T-cell (primary cell): ENCODE results near the gene PLCL2. TPM values are rescaled to one million over a fixed set of nuclear protein-coding genes. Genes with fewer than 3 reads are reported as not detected.

ENCODE experiments used
- ATAC-seq, 4 experiments: fragments of 200-7000 bp in 3 of 4; fragments of 150-1000 bp in 1 of 4; cut with Tn5 transposase; replicated peaks in 1 of 4; 1 replicate in 3 of 4; 2 replicates in 1 of 4; pipeline ENCODE4 v1.10.0; 2021; ENCODE audit warnings: moderate library complexity in 3 of 4, mild to moderate bottlenecking in 2 of 4, moderate number of reproducible peaks in 1 of 4
- CTCF ChIA-PET, 2 donors: fragments of 300-600 bp; sonication (Branson Sonifier 250); formaldehyde crosslinking; loops; one replicate each; lab custom pipeline; 2022; ENCODE audit warnings: antibody characterized with exemption in 2 of 2; lab: Charles Lee
- POLR2A ChIA-PET, 2 donors: fragments of 300-600 bp; sonication (Branson Sonifier 250); formaldehyde crosslinking; loops; one replicate each; lab custom pipeline; 2022; ENCODE audit warnings: antibody characterized with exemption in 2 of 2; lab: Charles Lee
- DNase-seq, 35 experiments: peaks; one replicate each; pipeline versions ENCODE4 v3.0.0 to v3.0.0-alpha.2; 2013 to 2023
- H3K27ac ChIP-seq: one replicate; pipeline ENCODE4 v1.5.1; 2013; ENCODE audit warnings: low read length
- H3K27me3 ChIP-seq, 2 experiments: replicated peaks in 1 of 2; 1 replicate in 1 of 2; 2 replicates in 1 of 2; pipeline versions ENCODE4 v1.6.1 to v1.7.0; 2013; ENCODE audit warnings: low read length in 1 of 2, mixed read lengths in 1 of 2; ENCODE audit not compliant: control insufficient read depth in 2 of 2, insufficient read depth in 2 of 2; ENCODE audit errors: extremely low read depth in 1 of 2
- H3K36me3 ChIP-seq, 2 donors: 1 replicate in 1 of 2; 2 replicates in 1 of 2; pipeline versions ENCODE4 v1.6.1 to v1.7.0; 2013; ENCODE audit warnings: low read length in 1 of 2; ENCODE audit not compliant: control insufficient read depth in 2 of 2, insufficient read depth in 1 of 2; ENCODE audit errors: extremely low read depth in 1 of 2
- H3K4me1 ChIP-seq, 2 experiments: 1 replicate in 1 of 2; 2 replicates in 1 of 2; pipeline versions ENCODE4 v1.6.1 to v1.7.0; 2013; ENCODE audit warnings: low read length in 2 of 2, mixed read lengths in 1 of 2; ENCODE audit not compliant: insufficient read depth in 2 of 2, control insufficient read depth in 1 of 2; ENCODE audit errors: extremely low read depth in 1 of 2
- H3K4me3 ChIP-seq, 2 donors: 1 replicate in 1 of 2; 2 replicates in 1 of 2; pipeline versions ENCODE4 v1.5.1 to v1.7.0; 2013; ENCODE audit warnings: mild to moderate bottlenecking in 2 of 2, low read length in 1 of 2, moderate library complexity in 1 of 2; ENCODE audit not compliant: control insufficient read depth in 1 of 2; ENCODE audit errors: extremely low read depth in 1 of 2
- H3K9me3 ChIP-seq: 2 replicates; pipeline ENCODE4 v1.7.0; 2013
- H3K27ac Mint-ChIP-seq, 2 donors: one replicate each; pipeline ENCODE4 v1.8.0; 2020 to 2021; ENCODE audit warnings: mild to moderate bottlenecking in 2 of 2, mixed read lengths in 2 of 2
- H3K27me3 Mint-ChIP-seq, 2 donors: one replicate each; pipeline ENCODE4 v1.8.0; 2021 to 2022; ENCODE audit warnings: mixed read lengths in 2 of 2
- H3K36me3 Mint-ChIP-seq: one replicate; pipeline ENCODE4 v1.8.0; 2021; ENCODE audit warnings: mixed read lengths
- H3K4me1 Mint-ChIP-seq, 3 donors: one replicate each; pipeline ENCODE4 v1.8.0; 2020 to 2022; ENCODE audit warnings: mixed read lengths in 3 of 3, mild to moderate bottlenecking in 1 of 3
- H3K4me3 Mint-ChIP-seq, 3 donors: one replicate each; pipeline ENCODE4 v1.8.0; 2020 to 2022; ENCODE audit warnings: mild to moderate bottlenecking in 3 of 3, mixed read lengths in 3 of 3, moderate library complexity in 3 of 3
- H3K9me3 Mint-ChIP-seq, 3 donors: one replicate each; pipeline ENCODE4 v1.8.0; 2020 to 2022; ENCODE audit warnings: mixed read lengths in 3 of 3
- WGBS: methylation state at CpG from one replicate; pipeline ENCODE4 v1.1.5; 2013; ENCODE audit warnings: missing lambda C conversion rate; ENCODE audit not compliant: insufficient coverage; 5-methylcytosine and 5-hydroxymethylcytosine counted together
- total RNA-seq, 35 experiments: library from RNA in 6 of 35; stranded (reverse) in 6 of 35; fragments of 120-200 nt in 1 of 35; gene quantifications; one replicate each; pipeline versions ENCODE4 v1.2.1 to v1.2.4 and lab custom pipeline; 2013 to 2026

The PLCL2 gene
- total RNA-seq, 5 donors from 2014 or later (not counting 1 experiment from before 2014, with no cell fraction given) = 53.4 to 68.1 (median 60.9) TPM

GRCh38 chr3:17075907-17076306 lies 191.2 kb downstream of the PLCL2 start:
- peaks cover 0 to 37% of the 10 kb centered on the region in 2 donors for H3K36me3 ChIP-seq
- Mint-ChIP-seq H3K27ac (peak overlapping the region in 1 of 2 donors; percentile 60), H3K27me3 (no peaks in the 10 kb centered on the region), H3K9me3 (no peaks in the 10 kb centered on the region), H3K4me1 (peaks cover 58 to 75% (median 70%) of the 10 kb centered on the region in 3 donors), H3K4me3 (no peak overlapping the region), H3K36me3 (peaks cover 50% of the 10 kb centered on the region)
- ChIA-PET POLR2A (interaction anchor here in 1 of 2 donors (0.6 kb wide), 1 partner anchor 8 kb away, joined by 4 read pairs; no protein-coding TSS in a partner anchor), CTCF (no interaction called here)
- WGBS = no CpG with 5 or more reads among the region's 1 CpG
- no peak overlapping the region for H3K4me3 ChIP-seq
- ATAC-seq = no peak
- peaks cover 4 to 10% of the 10 kb centered on the region in 2 experiments for H3K4me1 ChIP-seq
- H3K27ac ChIP-seq = no peak overlapping the region
- no peaks in the 10 kb centered on the region for H3K9me3 ChIP-seq
- H3K27me3 ChIP-seq = no peaks in the 10 kb centered on the region
- DNase-seq = no peak

- ChIA-PET CTCF (no interaction called here), POLR2A (no interaction called here)
- no peak overlapping the region for H3K4me3 ChIP-seq
- H3K4me1 Mint-ChIP-seq = peaks cover 58 to 81% (median 73%) of the 10 kb centered on the region in 3 donors
- H3K9me3 Mint-ChIP-seq = no peaks in the 10 kb centered on the region
- peaks cover 4 to 10% of the 10 kb centered on the region in 2 experiments for H3K4me1 ChIP-seq
- H3K4me3 Mint-ChIP-seq = no peak overlapping the region
- no peaks in the 10 kb centered on the region for H3K27me3 Mint-ChIP-seq
- no peaks in the 10 kb centered on the region for H3K27me3 ChIP-seq
- peaks cover 56% of the 10 kb centered on the region for H3K36me3 Mint-ChIP-seq
- H3K27ac Mint-ChIP-seq = peak overlapping the region; percentile 50 to 58
- DNase-seq (no peak), ATAC-seq (no peak)
- WGBS = 88% methylated on average over 2 of the region's 4 CpGs
- H3K9me3 ChIP-seq = no peaks in the 10 kb centered on the region
- H3K27ac ChIP-seq = no peak overlapping the region
- H3K36me3 ChIP-seq = peaks cover 0 to 39% of the 10 kb centered on the region in 2 donors
Measured at GRCh38 chr3:17076940-17077605, 192.3 kb downstream of the PLCL2 start.

GRCh38 chr3:17077606-17078005 lies 192.9 kb downstream of the PLCL2 start:
- Mint-ChIP-seq H3K9me3 (no peaks in the 10 kb centered on the region), H3K4me1 (peaks cover 55 to 77% (median 72%) of the 10 kb centered on the region in 3 donors), H3K27ac (peak overlapping the region in 1 of 2 donors; percentile 58), H3K4me3 (no peak overlapping the region), H3K27me3 (no peaks in the 10 kb centered on the region), H3K36me3 (peaks cover 60% of the 10 kb centered on the region)
- no peak for DNase-seq
- ChIA-PET CTCF (no interaction called here), POLR2A (no interaction called here)
- no peak for ATAC-seq
- Histone ChIP-seq H3K4me3 (no peak overlapping the region), H3K27me3 (no peaks in the 10 kb centered on the region), H3K27ac (no peak overlapping the region), H3K4me1 (peaks cover 4 to 10% of the 10 kb centered on the region in 2 experiments), H3K9me3 (no peaks in the 10 kb centered on the region), H3K36me3 (peaks cover 0 to 39% of the 10 kb centered on the region in 2 donors)
- WGBS = 89% methylated on average over 5 of the region's 5 CpGs

- Mint-ChIP-seq H3K36me3 (peaks cover 64% of the 10 kb centered on the region), H3K27ac (peak overlapping the region in 1 of 2 donors; percentile 79), H3K27me3 (no peaks in the 10 kb centered on the region), H3K4me3 (no peak overlapping the region), H3K9me3 (peaks cover 0 to 8% (median 0%) of the 10 kb centered on the region in 3 donors), H3K4me1 (peaks cover 51 to 70% (median 70%) of the 10 kb centered on the region in 3 donors)
- H3K27me3 ChIP-seq = no peaks in the 10 kb centered on the region
- H3K4me3 ChIP-seq = no peak overlapping the region
- H3K36me3 ChIP-seq = peaks cover 0 to 44% of the 10 kb centered on the region in 2 donors
- CTCF ChIA-PET = interaction anchor here in 1 of 2 donors (0.5 to 0.6 kb wide), 2 partner anchors 195 to 238 kb away, joined by 4 to 6 read pairs; no protein-coding TSS in a partner anchor
- H3K9me3 ChIP-seq = no peaks in the 10 kb centered on the region
- POLR2A ChIA-PET = interaction anchor here in 1 of 2 donors (0.5 kb wide), 1 partner anchor 1116 kb away, joined by 3 read pairs; no protein-coding TSS in a partner anchor
- ATAC-seq = no peak
- H3K27ac ChIP-seq = no peak overlapping the region
- 94% methylated on average over 2 of the region's 7 CpGs for WGBS
- no peak for DNase-seq
- peaks cover 4 to 10% of the 10 kb centered on the region in 2 experiments for H3K4me1 ChIP-seq
Measured at GRCh38 chr3:17078926-17079465, 194.2 kb downstream of the PLCL2 start.

GRCh38 chr3:17079933-17080332 lies 195.2 kb downstream of the PLCL2 start:
- H3K4me3 ChIP-seq = no peak overlapping the region
- peaks cover 0 to 1% of the 10 kb centered on the region in 2 experiments for H3K4me1 ChIP-seq
- Mint-ChIP-seq H3K4me1 (peaks cover 46 to 64% (median 60%) of the 10 kb centered on the region in 3 donors), H3K9me3 (peaks cover 0 to 8% (median 0%) of the 10 kb centered on the region in 3 donors), H3K4me3 (no peak overlapping the region), H3K27ac (peak overlapping the region in 1 of 2 donors; percentile 79), H3K27me3 (no peaks in the 10 kb centered on the region), H3K36me3 (peaks cover 69% of the 10 kb centered on the region)
- WGBS = 89% methylated on average over 4 of the region's 6 CpGs
- ChIA-PET CTCF (no interaction called here), POLR2A (interaction anchor here in 1 of 2 donors (0.5 kb wide), 1 partner anchor 1115 kb away, joined by 3 read pairs; no protein-coding TSS in a partner anchor)
- DNase-seq (no peak), ATAC-seq (peak in 2 of 4 experiments; percentile 31 to 68)
- no peaks in the 10 kb centered on the region for H3K9me3 ChIP-seq
- H3K36me3 ChIP-seq = peaks cover 0 to 44% of the 10 kb centered on the region in 2 donors
- H3K27me3 ChIP-seq = no peaks in the 10 kb centered on the region
- no peak overlapping the region for H3K27ac ChIP-seq

- DNase-seq (no peak), ATAC-seq (no peak)
- Histone ChIP-seq H3K27ac (no peak overlapping the region), H3K27me3 (no peaks in the 10 kb centered on the region), H3K4me3 (no peak overlapping the region), H3K9me3 (no peaks in the 10 kb centered on the region), H3K36me3 (peaks cover 0 to 43% of the 10 kb centered on the region in 2 donors), H3K4me1 (no peaks in the 10 kb centered on the region)
- Mint-ChIP-seq H3K36me3 (peaks cover 67% of the 10 kb centered on the region), H3K4me3 (no peak overlapping the region), H3K4me1 (peaks cover 41 to 59% (median 59%) of the 10 kb centered on the region in 3 donors), H3K27me3 (no peaks in the 10 kb centered on the region), H3K9me3 (peaks cover 0 to 8% (median 0%) of the 10 kb centered on the region in 3 donors), H3K27ac (no peak overlapping the region)
- POLR2A ChIA-PET = no interaction called here
- CTCF ChIA-PET = interaction anchor here in 1 of 2 donors (0.5 kb wide), 1 partner anchor 74 kb away, joined by 3 read pairs; no protein-coding TSS in a partner anchor
- 92% methylated on average over 4 of the region's 4 CpGs for WGBS
Measured at GRCh38 chr3:17081520-17081919, 196.8 kb downstream of the PLCL2 start.
